Subcutaneous abdominal adipose tissue (tissue), 5 donors: ENCODE measurements around the gene ZHX3.

Source experiments
- H3K27ac ChIP-seq: one replicate; pipeline ENCODE4 v1.7.0; 2013; ENCODE audit warnings: low read depth, mild to moderate bottlenecking, inconsistent platforms, low read length, moderate library complexity
- H3K27me3 ChIP-seq, 5 donors: one replicate each; pipeline ENCODE4 v1.7.0; 2013; ENCODE audit warnings: low read length in 5 of 5, inconsistent platforms in 1 of 5; ENCODE audit not compliant: control insufficient read depth in 5 of 5, insufficient read depth in 4 of 5
- H3K36me3 ChIP-seq, 5 donors: one replicate each; pipeline ENCODE4 v1.7.0; 2013; ENCODE audit warnings: low read length in 5 of 5; ENCODE audit not compliant: control insufficient read depth in 5 of 5, insufficient read depth in 5 of 5
- H3K4me1 ChIP-seq, 5 donors: one replicate each; pipeline ENCODE4 v1.7.0; 2013; ENCODE audit warnings: low read length in 5 of 5, mild to moderate bottlenecking in 3 of 5, moderate library complexity in 1 of 5; ENCODE audit not compliant: control insufficient read depth in 5 of 5, insufficient read depth in 5 of 5
- H3K4me3 ChIP-seq, 5 donors: one replicate each; pipeline ENCODE4 v1.7.0; 2013; ENCODE audit warnings: low read length in 5 of 5, low read depth in 1 of 5
- H3K9ac ChIP-seq, 5 donors: one replicate each; pipeline ENCODE4 v1.7.0; 2013; ENCODE audit warnings: low read length in 5 of 5, mild to moderate bottlenecking in 4 of 5, moderate library complexity in 3 of 5
- H3K9me3 ChIP-seq, 5 donors: one replicate each; pipeline ENCODE4 v1.7.0; 2013; ENCODE audit warnings: low read length in 5 of 5; ENCODE audit not compliant: control insufficient read depth in 5 of 5
- donor health status: healthy.
- donor health status: healthy.
- donor health status: healthy.
- donor health status: healthy.
- donor health status: healthy.

ZHX3 gene

DNA sequence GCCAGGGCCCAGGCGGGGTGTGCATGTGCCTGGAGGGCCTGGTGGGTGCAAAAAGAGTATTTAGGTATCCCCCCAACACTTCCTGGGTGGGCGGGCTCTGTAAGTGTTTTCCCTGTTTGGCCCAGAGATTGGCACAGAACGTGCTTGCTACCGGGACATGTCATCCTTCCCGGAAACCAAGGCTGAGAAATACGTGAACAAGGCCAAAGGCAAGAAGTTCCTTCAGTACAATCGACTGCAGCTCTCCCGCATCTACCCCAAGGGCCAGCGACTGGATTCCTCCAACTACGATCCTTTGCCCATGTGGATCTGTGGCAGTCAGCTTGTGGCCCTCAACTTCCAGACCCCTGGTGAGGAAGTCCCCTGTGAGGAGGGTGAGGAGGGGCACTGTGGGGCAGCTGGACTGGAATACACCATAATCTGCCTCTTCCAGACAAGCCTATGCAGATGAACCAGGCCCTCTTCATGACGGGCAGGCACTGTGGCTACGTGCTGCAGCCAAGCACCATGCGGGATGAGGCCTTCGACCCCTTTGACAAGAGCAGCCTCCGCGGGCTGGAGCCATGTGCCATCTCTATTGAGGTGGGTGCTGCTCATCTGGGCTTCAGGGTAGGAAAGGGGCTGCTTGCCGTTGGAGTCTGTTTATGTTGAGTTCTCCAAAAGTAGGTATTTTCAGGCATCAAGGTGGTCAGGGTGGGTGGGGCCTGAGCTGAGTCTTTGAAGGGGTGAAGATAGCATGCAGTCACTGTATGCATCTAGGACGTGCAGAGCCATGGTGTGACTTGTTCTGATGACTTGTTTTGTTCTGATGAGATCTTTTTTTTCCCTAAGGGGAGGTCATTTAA, 145.0 kb downstream of the ZHX3 start:
- H3K9ac ChIP-seq: peak overlapping the region in 2 of 5 donors; percentile 3 to 26
- no peaks in the 10 kb centered on the region for H3K9me3 ChIP-seq
- H3K27me3 ChIP-seq: no peaks in the 10 kb centered on the region
- peak overlapping the region in 1 of 5 donors; percentile 24 for H3K4me3 ChIP-seq
- H3K36me3 ChIP-seq: peaks cover 0 to 94% (median 77%) of the 10 kb centered on the region in 5 donors
- peaks cover 6 to 33% (median 16%) of the 10 kb centered on the region in 5 donors for H3K4me1 ChIP-seq
- peak overlapping the region; percentile 56 for H3K27ac ChIP-seq

DNA sequence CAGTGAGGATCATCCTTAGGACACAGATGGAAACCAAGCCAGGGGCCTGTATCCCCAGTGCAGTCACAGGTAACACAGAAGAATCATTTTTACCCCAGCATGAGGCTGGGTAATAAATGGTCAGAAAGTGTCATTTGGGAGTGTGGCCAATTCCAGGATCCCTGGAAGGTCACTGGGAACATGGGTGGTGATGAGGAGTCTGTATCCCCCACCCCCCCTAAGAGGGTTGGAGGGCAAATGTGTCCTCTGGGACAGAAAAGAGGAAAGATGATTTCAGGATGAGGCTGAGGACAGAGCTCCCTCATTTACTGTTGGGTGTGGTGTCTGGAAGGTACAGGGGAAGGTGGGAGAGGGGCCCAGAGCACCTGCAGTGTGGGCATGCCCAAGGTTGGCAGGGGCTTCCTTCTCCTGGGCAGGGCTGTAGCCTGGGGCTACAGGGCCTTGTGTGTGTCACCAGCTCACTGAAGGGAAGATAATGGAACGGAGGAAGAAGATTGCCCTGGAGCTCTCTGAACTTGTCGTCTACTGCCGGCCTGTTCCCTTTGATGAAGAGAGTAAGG, 145.7 kb downstream of the ZHX3 start:
- Histone ChIP-seq H3K9me3 (no peaks in the 10 kb centered on the region), H3K4me1 (peaks cover 6 to 28% (median 14%) of the 10 kb centered on the region in 5 donors), H3K4me3 (no peak overlapping the region), H3K9ac (peak overlapping the region in 3 of 5 donors; percentile 3 to 50 (median 26)), H3K36me3 (peaks cover 0 to 94% (median 80%) of the 10 kb centered on the region in 5 donors), H3K27me3 (no peaks in the 10 kb centered on the region), H3K27ac (peak overlapping the region; percentile 56)

DNA sequence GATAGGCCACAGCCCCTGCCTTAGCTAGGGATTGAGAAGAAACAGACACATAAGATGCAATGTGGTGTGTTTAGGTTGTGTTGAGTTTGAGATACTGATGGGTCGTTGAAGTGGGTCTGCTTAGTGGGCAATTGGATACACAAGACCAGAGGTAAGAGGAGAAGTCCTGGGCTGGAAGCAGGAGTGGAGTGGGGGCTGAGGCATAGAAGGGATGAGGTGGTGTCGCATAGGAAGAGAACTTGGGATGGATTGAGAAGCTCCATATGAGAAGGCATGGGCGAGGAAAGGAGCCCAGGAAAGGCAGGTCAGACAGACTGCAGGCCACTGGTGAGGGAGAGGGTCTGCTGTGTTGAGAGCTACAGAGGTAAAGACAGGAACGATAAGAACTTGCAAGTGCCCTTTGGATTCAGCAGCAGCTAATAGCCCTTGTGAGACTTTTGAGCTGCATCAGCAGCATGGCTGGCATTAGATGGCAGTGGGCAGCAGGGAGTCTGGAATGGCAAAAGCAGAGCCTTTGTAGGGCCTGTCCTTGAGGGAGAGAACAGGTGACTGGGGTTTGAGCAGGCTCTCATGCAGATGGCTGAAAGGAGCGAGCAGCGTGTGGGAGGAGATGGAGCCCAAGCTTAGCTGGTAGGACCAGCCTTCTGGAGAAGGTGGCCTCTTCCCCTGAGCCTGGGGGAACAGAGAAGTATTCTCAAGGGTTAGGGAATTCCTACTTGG, 147.0 kb downstream of the ZHX3 start:
- Histone ChIP-seq H3K27me3 (no peaks in the 10 kb centered on the region), H3K36me3 (peaks cover 0 to 95% (median 88%) of the 10 kb centered on the region in 5 donors), H3K27ac (no peak overlapping the region), H3K9me3 (no peaks in the 10 kb centered on the region), H3K4me1 (peaks cover 6 to 28% (median 14%) of the 10 kb centered on the region in 5 donors), H3K4me3 (no peak overlapping the region), H3K9ac (no peak overlapping the region)

DNA sequence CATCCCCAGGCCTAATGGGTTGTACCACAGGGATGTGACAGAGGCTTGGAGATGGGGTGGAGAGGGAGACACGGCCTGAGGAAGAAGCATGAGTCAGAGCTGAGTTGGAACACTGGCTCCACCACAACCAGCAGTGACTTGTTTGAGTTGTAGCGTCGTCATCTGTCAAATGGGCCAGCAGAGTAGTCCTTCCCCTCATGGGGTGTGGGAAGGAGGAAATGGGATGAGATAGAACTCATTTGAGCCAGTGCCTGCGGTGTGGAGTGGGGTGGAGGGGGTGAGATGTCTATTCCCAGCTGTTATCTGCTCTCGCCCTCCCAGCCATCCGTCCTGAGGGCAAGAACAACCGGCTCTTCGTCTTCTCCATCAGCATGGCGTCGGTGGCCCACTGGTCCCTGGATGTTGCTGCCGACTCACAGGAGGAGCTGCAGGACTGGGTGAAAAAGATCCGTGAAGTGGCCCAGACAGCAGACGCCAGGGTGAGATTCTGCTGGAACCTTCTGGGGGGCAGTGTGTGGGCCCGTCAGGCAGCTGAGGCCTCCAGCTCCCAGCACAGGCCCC, 147.7 kb downstream of the ZHX3 start:
- Histone ChIP-seq H3K27me3 (no peaks in the 10 kb centered on the region), H3K36me3 (peaks cover 0 to 95% (median 89%) of the 10 kb centered on the region in 5 donors), H3K4me1 (peaks cover 6 to 28% (median 14%) of the 10 kb centered on the region in 5 donors), H3K4me3 (no peak overlapping the region), H3K9me3 (no peaks in the 10 kb centered on the region), H3K9ac (no peak overlapping the region), H3K27ac (no peak overlapping the region)

DNA sequence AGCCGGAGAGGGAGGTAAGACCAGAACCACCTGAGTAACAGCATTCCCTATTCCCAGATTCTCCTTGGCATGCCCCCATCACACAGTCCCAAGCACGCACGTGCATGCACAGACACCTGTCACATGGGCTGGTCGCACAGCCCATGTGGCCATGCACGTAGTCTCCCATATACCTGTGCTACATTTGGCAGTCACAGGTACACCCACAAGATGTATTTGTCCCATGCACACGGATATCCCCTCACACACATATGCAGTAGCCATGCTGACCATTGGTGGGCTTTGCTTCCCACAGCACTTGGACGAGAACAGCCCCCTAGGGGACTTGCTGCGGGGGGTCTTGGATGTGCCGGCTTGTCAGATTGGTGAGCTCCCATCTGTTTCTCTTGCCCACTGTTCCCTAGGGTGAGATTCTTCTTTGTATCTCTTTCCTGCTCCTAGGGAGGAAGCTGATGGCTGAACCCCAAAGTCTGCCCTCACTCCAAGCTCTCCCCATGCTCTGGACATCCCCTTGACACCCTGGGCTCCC, 148.3 kb downstream of the ZHX3 start:
- H3K4me3 ChIP-seq: no peak overlapping the region
- H3K27ac ChIP-seq: no peak overlapping the region
- no peaks in the 10 kb centered on the region for H3K9me3 ChIP-seq
- H3K4me1 ChIP-seq: peaks cover 6 to 25% (median 14%) of the 10 kb centered on the region in 5 donors
- no peak overlapping the region for H3K9ac ChIP-seq
- H3K27me3 ChIP-seq: no peaks in the 10 kb centered on the region
- H3K36me3 ChIP-seq: peaks cover 0 to 95% (median 89%) of the 10 kb centered on the region in 5 donors

DNA sequence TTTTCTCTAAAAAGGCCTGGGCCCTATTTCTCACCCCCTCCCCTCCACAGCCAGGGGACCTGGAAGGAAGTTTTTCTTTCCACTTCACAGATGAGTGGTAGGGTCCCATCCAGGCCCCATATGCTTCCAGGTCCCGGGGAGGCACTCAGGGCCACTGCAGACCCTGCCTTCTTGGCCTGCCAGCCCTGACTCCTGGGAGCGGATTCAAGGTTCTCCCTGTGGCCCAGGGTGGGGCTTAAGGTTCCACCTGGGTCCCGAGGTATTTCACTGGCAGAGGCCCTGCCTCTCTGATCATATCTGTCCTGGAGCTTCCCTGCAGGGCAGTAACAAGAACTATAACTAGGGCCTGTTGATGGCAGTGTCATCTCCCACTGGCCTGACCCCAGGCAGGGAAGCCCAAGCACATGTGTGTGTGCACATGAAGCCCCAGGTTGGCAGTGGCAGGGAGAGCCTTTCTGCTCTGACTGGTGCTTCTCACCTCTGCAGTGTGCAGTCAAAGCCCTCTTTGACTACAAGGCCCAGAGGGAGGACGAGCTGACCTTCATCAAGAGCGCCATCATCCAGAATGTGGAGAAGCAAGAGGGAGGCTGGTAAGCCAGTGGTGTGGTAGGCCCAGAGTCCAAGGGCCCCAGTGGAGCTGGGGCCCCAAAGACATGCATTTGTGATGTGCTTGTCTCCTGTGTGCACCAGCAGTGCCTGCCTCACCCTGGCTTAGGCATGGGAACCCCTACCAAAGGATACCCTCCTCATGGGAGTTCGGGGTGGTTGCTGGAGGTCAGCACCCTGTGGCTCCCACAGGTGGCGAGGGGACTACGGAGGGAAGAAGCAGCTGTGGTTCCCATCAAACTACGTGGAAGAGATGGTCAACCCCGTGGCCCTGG, 149.0 kb downstream of the ZHX3 start:
- H3K27ac ChIP-seq: no peak overlapping the region

DNA sequence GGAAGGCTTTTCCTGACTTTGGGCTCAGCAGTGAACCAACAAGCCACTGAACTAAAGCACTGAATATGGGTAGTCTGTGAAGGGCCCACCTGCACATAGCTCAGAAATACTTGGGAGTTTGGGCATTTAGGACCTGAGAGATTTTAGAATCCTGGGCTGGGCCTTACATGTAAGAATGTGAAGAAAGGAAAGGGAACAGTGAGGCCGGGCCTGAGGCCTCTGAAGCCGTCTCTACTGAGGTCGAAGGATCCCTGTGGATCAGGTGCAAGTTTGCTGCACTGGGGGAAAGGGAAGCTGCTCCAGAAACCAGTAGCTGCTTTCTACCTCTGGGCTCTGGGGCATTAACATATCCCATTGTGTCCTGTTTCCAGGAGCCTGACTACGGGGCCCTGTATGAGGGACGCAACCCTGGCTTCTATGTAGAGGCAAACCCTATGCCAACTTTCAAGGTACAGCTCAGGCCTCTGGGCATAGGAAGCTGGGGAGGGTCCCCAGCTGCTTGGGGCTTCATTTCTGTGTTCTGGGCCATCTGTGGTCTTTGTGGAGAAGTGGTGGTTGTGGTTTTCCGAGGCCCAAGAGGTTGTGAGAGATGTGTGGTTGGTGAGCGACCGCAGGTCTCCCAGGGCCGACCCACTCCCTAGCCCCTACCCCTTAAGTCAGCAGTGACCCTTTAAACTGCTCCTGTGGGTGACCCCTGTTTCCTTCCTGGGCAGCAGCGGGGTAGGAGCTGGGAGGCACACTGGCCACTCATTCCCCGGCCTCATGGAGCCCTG, 149.9 kb downstream of the ZHX3 start:
- H3K27me3 ChIP-seq: no peaks in the 10 kb centered on the region
- H3K36me3 ChIP-seq: peaks cover 0 to 98% (median 93%) of the 10 kb centered on the region in 5 donors
- H3K4me3 ChIP-seq: no peak overlapping the region
- H3K9ac ChIP-seq: no peak overlapping the region
- H3K9me3 ChIP-seq: no peaks in the 10 kb centered on the region
- no peak overlapping the region for H3K27ac ChIP-seq
- peaks cover 4 to 16% (median 11%) of the 10 kb centered on the region in 5 donors for H3K4me1 ChIP-seq

More for the DNA sequence above, 149.0 kb downstream of the ZHX3 start:
- Histone ChIP-seq H3K36me3 (peaks cover 0 to 95% (median 89%) of the 10 kb centered on the region in 5 donors), H3K4me1 (peaks cover 6 to 25% (median 14%) of the 10 kb centered on the region in 5 donors), H3K27me3 (no peaks in the 10 kb centered on the region), H3K9me3 (no peaks in the 10 kb centered on the region), H3K4me3 (no peak overlapping the region), H3K9ac (no peak overlapping the region)

DNA sequence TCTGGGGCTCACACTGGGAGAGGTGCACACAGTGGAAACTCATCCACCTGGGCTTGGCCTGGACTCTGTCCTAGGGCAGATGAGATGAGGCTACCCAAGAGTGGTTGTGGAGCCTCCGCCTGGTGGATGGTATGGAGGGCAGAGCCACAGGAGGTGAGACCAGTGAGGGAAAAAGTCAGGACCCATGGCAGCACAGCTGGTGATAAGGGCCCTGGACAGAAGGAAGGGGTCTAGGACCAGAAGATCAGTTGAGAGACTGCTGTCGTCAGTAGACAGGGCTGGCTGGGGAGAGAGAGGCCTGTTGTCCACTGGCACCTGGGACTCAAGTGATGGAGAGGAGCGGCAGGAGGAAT, 150.4 kb downstream of the ZHX3 start:
- peaks cover 0 to 10% (median 5%) of the 10 kb centered on the region in 5 donors for H3K4me1 ChIP-seq
- no peak overlapping the region for H3K9ac ChIP-seq
- peaks cover 0 to 98% (median 93%) of the 10 kb centered on the region in 5 donors for H3K36me3 ChIP-seq
- H3K9me3 ChIP-seq: no peaks in the 10 kb centered on the region
- H3K27me3 ChIP-seq: no peaks in the 10 kb centered on the region
- H3K4me3 ChIP-seq: no peak overlapping the region
- no peak overlapping the region for H3K27ac ChIP-seq
